ENCODE data around the gene DSCAML1. TPM values are rescaled to one million over a fixed set of nuclear protein-coding genes. Genes with fewer than 3 reads are reported as not detected.

Gene DSCAML1
- total and polyA plus RNA-seq, 10 of the 15 experiments (the other 5 are each of a cell fraction or from before 2014, with no cell fraction given) = 0.03 to 0.18 (median 0.06) TPM; not detected in 1

DNA sequence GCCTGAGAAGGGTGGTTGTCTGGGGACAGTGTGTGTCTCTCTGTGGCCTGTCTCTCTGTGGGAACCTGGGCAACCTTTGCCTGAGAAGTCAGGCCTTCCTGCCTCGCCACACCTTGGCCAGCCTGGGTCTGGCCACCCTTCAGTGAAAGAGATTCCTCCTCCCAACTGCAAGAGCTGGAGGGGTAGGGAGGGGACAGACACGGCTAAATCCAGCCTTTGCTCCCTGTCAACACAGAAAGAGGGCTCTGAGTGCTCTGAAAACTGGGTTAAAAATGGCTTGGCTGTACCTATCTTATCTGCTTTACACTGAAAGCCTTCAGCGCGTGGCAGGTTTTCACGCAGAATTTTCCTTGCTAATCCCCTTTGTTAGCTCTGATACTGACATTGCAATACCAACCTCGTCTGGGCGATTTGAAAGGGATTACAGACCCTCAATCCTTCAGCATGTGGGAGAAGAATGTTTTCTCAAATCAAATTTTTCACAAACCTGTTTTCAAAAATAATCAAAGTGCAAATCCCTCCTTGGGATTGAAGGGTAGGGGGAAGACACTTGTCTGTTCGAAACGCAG is 163.7 kb downstream of the DSCAML1 start:
- no peak for FAIRE-seq
- peaks cover 3 to 4% of the 10 kb centered on the region in 2 experiments; a peak in 2 of 4 replicates for H3K27me3 ChIP-seq (replicated peaks in 1 of 2; ENCODE audit: control insufficient read depth in 2 of 2, insufficient read depth in 2 of 2, low read length in 1 of 2)
- no peak overlapping the region for H2AFZ ChIP-seq (ENCODE audit: control insufficient read depth, low read depth, low read length)
- no peak overlapping the region for H3K27ac ChIP-seq (ENCODE audit: control insufficient read depth, insufficient read depth)
- H3K4me2 ChIP-seq (ENCODE audit: control insufficient read depth, insufficient read depth) = no peak overlapping the region
- no peaks in the 10 kb centered on the region for H3K79me2 ChIP-seq (ENCODE audit: control insufficient read depth, insufficient read depth, low read length)
- ChIA-PET CTCF (interaction anchor here (1.2 kb wide), 2 partner anchors 12 to 207 kb away, joined by 3 to 5 read pairs; no protein-coding TSS in a partner anchor), SMC1A (ENCODE audit: uncharacterized antibody, unreplicated experiment) (no interaction called here), RAD21 (ENCODE audit: unreplicated experiment) (no interaction called here), POLR2A (no interaction called here)
- H3K4me1 ChIP-seq (ENCODE audit: control insufficient read depth, insufficient read depth, low read length) = no peaks in the 10 kb centered on the region
- ATAC-seq = no peak
- H3K4me3 ChIP-seq = no peak overlapping the region
- intact Hi-C loops (cut with micrococcal nuclease; ENCODE audit: unreplicated experiment) = no loop called here
- no TSS peak for BruUV-seq (replicated peaks)
- no peaks in the 10 kb centered on the region for H3K36me3 ChIP-seq (ENCODE audit: control insufficient read depth in 2 of 2, insufficient read depth in 2 of 2, low read length in 1 of 2)
- no peak for DNase-seq (ENCODE audit: low read depth, low spot score)
- in situ Hi-C loops (cut with MboI) = no loop called here
- H3K9ac ChIP-seq (ENCODE audit: control insufficient read depth, insufficient read depth, low read length) = no peak overlapping the region
- TF ChIP-seq SRF (IDR thresholded peaks at IDR 0.05; ENCODE audit: low read depth in 2 of 2, low read length in 2 of 2) (no peak), MYB (IDR thresholded peaks at IDR 0.05; ENCODE audit: borderline replicate concordance, low read depth, low read length) (no peak), CHD2 (IDR thresholded peaks at IDR 0.05; ENCODE audit: borderline replicate concordance, low read depth, low read length) (no peak), CHD4 (IDR thresholded peaks at IDR 0.05) (no peak), ZZZ3 (IDR thresholded peaks at IDR 0.05; ENCODE audit: control insufficient read depth, insufficient read length, low read depth) (no peak), IKZF2 (IDR thresholded peaks at IDR 0.05) (no peak), HCFC1 (IDR thresholded peaks at IDR 0.05; ENCODE audit: low read length) (no peak), SREBF2 (IDR thresholded peaks at IDR 0.05; ENCODE audit: low read length) (no peak), TCF12 (IDR thresholded peaks at IDR 0.05; ENCODE audit: low read depth, low read length) (no peak), ZSCAN29 (IDR thresholded peaks at IDR 0.05) (no peak), SMAD5 (IDR thresholded peaks at IDR 0.05; ENCODE audit: low read depth) (no peak), ESRRA (IDR thresholded peaks at IDR 0.05; ENCODE audit: low read length) (no peak), SIX5 (IDR thresholded peaks at IDR 0.05; ENCODE audit: low read depth, low read length, severe bottlenecking) (no peak), WRNIP1 (IDR thresholded peaks at IDR 0.05; ENCODE audit: borderline replicate concordance, low read depth, low read length) (no peak)
- no peaks in the 10 kb centered on the region for H4K20me1 ChIP-seq (ENCODE audit: control insufficient read depth, insufficient read depth)
- 42% methylated on average over 9 of the region's 9 CpGs for WGBS (ENCODE audit: insufficient coverage, insufficient replicate concordance, low lambda C conversion rate, missing lambda C conversion rate)
- H3K9me3 ChIP-seq (replicated peaks; ENCODE audit: control insufficient read depth, insufficient read depth, low read length) = no peaks in the 10 kb centered on the region

Measured in GM12878 (cell line).